GM12878 (cell line): ENCODE data around the gene UNCX.

ENCODE experiments used
- CHD2 ChIP-seq: IDR thresholded peaks from 2 replicates; pipeline ENCODE4 v1.6.1; 2011; ENCODE audit warnings: low read depth, low read length, improper control_type of control experiment, borderline replicate concordance
- CTCF ChIP-seq, 3 experiments: IDR thresholded peaks in 2 of 3; conservative IDR thresholded peaks in 1 of 3; 2 replicates each; pipeline ENCODE4 v1.5.1; 2011; ENCODE audit warnings: low read depth in 3 of 3, low read length in 3 of 3, mild to moderate bottlenecking in 3 of 3, control low read depth in 2 of 3, moderate library complexity in 2 of 3, inconsistent platforms in 1 of 3, mixed read lengths in 1 of 3; ENCODE audit not compliant: control insufficient read depth in 2 of 3, insufficient read depth in 1 of 3; ENCODE audit errors: extremely low read depth in 1 of 3
- EP300 ChIP-seq, 2 experiments: fragments of 150-350 bp in 1 of 2; IDR thresholded peaks; 2 replicates each; pipeline ENCODE4 v1.6.1; 2011 to 2012; ENCODE audit warnings: low read depth in 2 of 2, low read length in 2 of 2, borderline replicate concordance in 1 of 2, improper control_type of control experiment in 1 of 2, inconsistent platforms in 1 of 2; ENCODE audit not compliant: control insufficient read depth in 1 of 2
- HCFC1 ChIP-seq: fragments of 150-350 bp; IDR thresholded peaks from 2 replicates; pipeline ENCODE4 v1.6.1; 2014; ENCODE audit warnings: low read length
- HDGF ChIP-seq: fragments of 450-650 bp; IDR thresholded peaks from 2 replicates; pipeline ENCODE4 v1.6.1; 2016; ENCODE audit warnings: antibody characterized with exemption
- POLR2AphosphoS5 ChIP-seq: IDR thresholded peaks from 2 replicates; pipeline ENCODE4 v1.6.1; 2011; ENCODE audit warnings: mild to moderate bottlenecking, low read length, inconsistent platforms
- ZNF24 ChIP-seq: fragments of 450-650 bp; IDR thresholded peaks from 2 replicates; pipeline ENCODE4 v1.6.1; 2017; ENCODE audit warnings: antibody characterized with exemption, mild to moderate bottlenecking

- TF ChIP-seq CHD2 (no peak), POLR2AphosphoS5 (no peak), EP300 (IDR thresholded peaks at IDR 0.05; ENCODE audit: borderline replicate concordance in 1 of 2, control insufficient read depth in 1 of 2, low read depth in 2 of 2, low read length in 2 of 2) (no peak), CTCF (IDR thresholded peaks at IDR 0.05 in 2 of 3, conservative IDR thresholded peaks at IDR 0.05 in 1 of 3; ENCODE audit: control insufficient read depth in 2 of 3, extremely low read depth in 1 of 3, insufficient read depth in 1 of 3, low read depth in 3 of 3, low read length in 3 of 3) (no peak), HCFC1 (no peak), ZNF24 (no peak), HDGF (no peak)
Observed at GRCh38 chr7:1235501-1236131, 2.9 kb downstream of the UNCX start.
